Cortex of kidney (tissue), 1 donor: ENCODE results near the gene ZC3H7A.
"Not testable (repeated sequence)": the region's sequence is repeated elsewhere in the genome, so short reads cannot be mapped to it uniquely, and the experiment has no call there.

Source experiments
- DNase-seq: peaks from one replicate; lab custom pipeline; 2025; lab: John Stamatoyannopoulos, UW

The ZC3H7A gene

GRCh38 chr16:11799509-11800381, 2.7 kb upstream of the ZC3H7A start:
- DNase-seq = no peak

GRCh38 chr16:11799017-11799381, 1.9 kb upstream of the ZC3H7A start:
- DNase-seq = no peak

DNA sequence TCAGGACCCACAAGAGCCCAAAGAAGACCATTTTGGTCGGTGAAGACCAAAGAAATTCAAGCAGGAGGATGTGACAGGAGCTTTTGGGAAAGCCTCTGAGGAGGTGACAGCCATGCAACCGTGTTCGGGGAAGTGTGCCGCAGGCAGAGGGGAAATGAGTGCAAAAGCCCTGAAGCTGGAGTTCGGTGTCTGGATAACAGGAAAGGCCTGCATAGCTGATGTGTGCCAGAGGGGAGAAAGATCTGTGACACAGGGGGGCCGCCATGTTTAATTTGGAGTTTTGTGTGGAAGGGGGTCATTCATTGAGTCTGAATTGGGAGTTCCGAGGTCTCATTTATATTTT, 870 bp upstream of the ZC3H7A start:
- no peak for DNase-seq

GRCh38 chr16:11796227-11797165, 562 bp downstream of the ZC3H7A start:
- no peak for DNase-seq

DNA sequence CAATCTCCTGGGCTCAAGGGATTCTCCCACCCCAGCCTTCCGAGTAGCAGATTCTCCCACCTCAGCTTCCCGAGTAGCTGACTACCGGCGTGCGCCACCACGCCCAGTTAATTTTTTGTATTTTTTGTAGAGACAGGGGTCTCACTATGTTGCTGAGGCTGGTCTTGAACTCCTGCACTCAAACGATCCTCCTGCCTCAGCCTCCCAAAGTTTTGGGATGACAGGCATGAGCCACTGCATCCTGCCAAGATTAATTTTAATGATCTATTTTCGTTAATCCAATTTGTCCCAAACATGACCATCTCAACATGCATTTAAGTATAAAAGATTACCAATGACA, 1.2 kb downstream of the ZC3H7A start:
- no peak for DNase-seq

GRCh38 chr16:11794996-11795886, 1.8 kb downstream of the ZC3H7A start:
- no peak for DNase-seq

- no peak for DNase-seq
Observed at GRCh38 chr16:11794447-11794846, 2.6 kb downstream of the ZC3H7A start.

- no peak for DNase-seq
Observed at GRCh38 chr16:11793840-11794239, 3.2 kb downstream of the ZC3H7A start.

- no peak for DNase-seq
Observed at GRCh38 chr16:11792410-11793241, 4.4 kb downstream of the ZC3H7A start.

- no peak for DNase-seq
Observed at GRCh38 chr16:11791144-11791828, 5.8 kb downstream of the ZC3H7A start.

DNA sequence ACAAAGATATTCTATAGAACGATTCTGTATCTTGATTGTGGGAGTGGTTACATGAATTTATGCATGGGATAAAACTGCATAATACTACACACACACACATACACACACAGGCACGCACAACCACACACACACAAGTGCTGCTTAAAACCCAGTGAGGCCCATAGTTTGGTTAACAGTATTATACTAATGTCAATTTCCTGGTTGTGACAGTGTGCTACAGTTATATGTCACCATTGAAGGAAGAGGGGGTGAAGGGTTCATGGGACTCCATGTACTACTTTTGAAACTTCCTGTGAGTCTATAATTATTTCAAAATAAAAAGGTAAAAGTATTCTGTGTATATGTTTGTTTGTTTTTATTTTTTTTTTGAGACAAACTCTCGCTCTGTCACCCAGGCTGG, 8.1 kb downstream of the ZC3H7A start:
- DNase-seq = no peak

DNA sequence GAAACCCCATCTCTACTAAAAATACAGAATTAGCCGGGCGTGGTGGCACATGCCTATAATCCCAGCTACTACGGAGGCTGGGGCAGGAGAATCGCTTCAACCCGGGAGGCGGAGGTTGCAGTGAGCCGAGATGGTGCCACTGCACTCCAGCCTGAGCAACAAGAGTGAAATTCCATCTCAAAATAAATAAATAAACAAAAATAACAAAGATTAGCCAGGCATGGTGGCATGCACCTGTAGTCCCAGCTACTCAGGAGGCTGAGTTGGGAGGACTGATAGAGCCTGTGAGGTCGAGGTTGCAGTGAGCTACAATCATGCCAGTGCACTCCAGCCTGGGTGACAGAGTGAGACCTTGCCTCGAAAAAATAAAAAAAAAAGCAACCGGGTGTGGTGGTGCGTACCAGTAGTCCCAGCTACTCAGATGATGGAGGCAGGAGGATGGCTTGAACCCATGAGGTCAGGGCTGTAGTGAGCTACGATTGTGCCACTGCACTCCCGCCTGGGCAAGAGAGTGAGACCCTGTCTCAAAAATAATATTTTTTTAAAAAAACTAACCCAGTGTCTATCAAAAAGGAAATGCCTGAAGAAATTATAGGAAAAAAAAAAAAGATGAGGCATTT, 12.0 kb downstream of the ZC3H7A start:
- not testable (repeated sequence) for DNase-seq

GRCh38 chr16:11784381-11784780, 12.7 kb downstream of the ZC3H7A start:
- DNase-seq = not testable (repeated sequence)

DNA sequence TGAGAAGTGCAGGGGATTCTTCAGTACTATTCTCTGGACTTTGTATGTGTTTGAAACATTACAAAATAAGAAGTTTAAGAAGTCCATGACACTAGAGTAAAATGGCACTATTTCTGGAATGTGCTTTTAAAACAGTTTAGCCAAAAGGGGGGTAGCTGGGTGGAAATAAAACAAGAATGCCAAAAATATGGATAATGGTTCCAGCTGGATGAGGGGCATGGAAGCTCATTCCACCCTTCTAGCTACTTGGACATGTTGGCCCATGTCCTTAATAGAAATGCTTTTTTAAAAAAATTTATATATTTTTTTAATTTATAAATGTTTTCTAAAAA, 13.1 kb downstream of the ZC3H7A start:
- DNase-seq = no peak

DNA sequence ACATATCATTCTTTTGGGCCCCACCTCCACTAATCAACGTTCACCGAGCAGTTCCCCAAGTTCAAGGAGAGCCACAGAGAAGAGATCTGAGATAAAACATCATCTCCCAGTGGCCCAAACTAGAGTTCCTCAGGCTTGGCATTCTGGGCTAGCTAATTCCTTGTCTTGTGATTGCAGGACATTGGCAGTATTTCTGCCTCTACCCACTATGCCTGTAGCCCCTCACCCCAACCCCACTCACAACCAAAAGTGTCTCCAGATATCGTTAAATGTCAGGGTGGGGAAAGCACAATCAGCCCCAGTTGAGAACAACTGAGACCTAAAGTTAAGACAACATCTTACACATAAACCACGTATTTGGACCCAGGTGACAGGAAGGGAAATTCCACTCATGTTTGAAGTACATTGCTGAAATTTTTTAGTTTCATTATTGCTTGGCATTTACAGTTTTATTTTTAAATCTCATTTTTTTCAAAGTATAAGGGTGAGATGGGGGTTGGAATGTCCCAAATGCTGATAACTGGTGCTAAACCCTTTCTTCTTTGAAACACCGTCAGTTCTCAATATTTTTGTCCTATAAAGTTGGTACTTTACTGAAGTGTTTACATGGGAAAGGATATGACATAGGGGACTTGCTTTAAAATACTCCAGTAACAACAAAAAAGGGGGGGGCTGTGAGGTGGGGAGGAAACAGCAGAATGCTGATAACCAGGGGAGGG, 13.6 kb downstream of the ZC3H7A start:
- no peak for DNase-seq

DNA sequence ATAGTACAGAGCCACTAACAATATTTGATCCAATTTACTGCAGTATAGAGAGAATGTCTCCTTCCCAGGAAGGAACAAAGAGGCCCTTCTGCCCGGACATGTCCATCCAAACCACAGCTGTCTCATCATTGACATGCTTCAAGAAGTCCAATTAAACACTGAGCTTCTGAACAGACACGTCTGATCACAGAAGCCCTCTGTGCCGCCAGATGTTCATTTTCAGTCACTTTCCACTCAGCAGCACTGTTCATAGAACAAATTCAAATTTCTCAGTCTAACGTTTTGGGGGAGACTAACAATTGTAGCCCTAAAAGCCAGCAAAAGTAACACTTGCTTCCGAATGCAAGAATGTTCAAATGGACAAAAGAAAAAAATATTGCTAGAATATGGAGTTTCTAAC, 15.3 kb downstream of the ZC3H7A start:
- no peak for DNase-seq

- no peak for DNase-seq
Observed at GRCh38 chr16:11780991-11781680, 15.9 kb downstream of the ZC3H7A start.

DNA sequence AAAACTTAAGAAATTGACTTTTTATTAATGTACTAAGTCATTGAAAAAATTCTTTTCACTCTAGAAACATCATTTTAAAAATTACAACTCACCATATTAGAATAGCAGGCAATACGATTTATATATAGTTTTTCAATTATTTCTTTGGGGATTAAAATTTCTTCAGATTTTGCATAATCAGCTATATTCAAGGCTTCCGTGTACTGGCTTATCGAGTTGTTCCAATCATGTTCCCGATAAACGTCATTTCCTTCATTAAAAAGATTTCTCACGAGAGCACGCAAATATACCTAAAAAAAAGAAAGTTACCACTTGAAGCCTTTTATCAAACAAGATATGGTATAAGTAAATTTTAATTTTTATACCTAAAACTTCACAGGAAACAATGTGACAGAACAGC, 18.0 kb downstream of the ZC3H7A start:
- no peak for DNase-seq

GRCh38 chr16:11774065-11774626, 22.9 kb downstream of the ZC3H7A start:
- no peak for DNase-seq
